Gastrocnemius medialis (tissue), 4 donors: ENCODE measurements around the gene FABP6. TPM values are rescaled to one million over a fixed set of nuclear protein-coding genes. Genes with fewer than 3 reads are reported as not detected.

Experiments
- ATAC-seq, 2 donors: fragments of 150-250 bp; one replicate each; pipeline ENCODE4 v1.9.1; 2016
- DNase-seq, 2 donors: peaks; one replicate each; pipeline ENCODE4 v3.0.0-alpha.2; 2019
- H3K27ac ChIP-seq, 4 donors: fragments of 200-600 bp; sonication (generic); 1 replicate in 1 of 4; 2 replicates in 3 of 4; pipeline ENCODE4 v1.5.1; 2016 to 2018; ENCODE audit warnings: mild to moderate bottlenecking in 2 of 4, moderate library complexity in 1 of 4
- H3K27me3 ChIP-seq, 3 donors: fragments of 200-600 bp; sonication (generic) in 2 of 3; 1 replicate in 1 of 3; 2 replicates in 2 of 3; pipeline versions ENCODE4 v1.5.1 to v1.6.0; 2016 to 2019; ENCODE audit warnings: mild to moderate bottlenecking in 1 of 3, moderate library complexity in 1 of 3
- H3K36me3 ChIP-seq, 2 donors: fragments of 200-600 bp; sonication (generic) in 1 of 2; one replicate each; pipeline ENCODE4 v1.5.1; 2017 to 2018
- H3K4me1 ChIP-seq, 2 donors: fragments of 200-600 bp; sonication (generic) in 1 of 2; one replicate each; pipeline ENCODE4 v1.5.1; 2016 to 2017; ENCODE audit warnings: mild to moderate bottlenecking in 2 of 2
- H3K4me3 ChIP-seq, 4 donors: fragments of 200-600 bp; sonication (generic) in 3 of 4; 1 replicate in 1 of 4; 2 replicates in 3 of 4; pipeline ENCODE4 v1.5.1; 2016 to 2019; ENCODE audit warnings: mild to moderate bottlenecking in 2 of 4
- H3K9me3 ChIP-seq, 3 donors: fragments of 200-600 bp; sonication (generic) in 2 of 3; 1 replicate in 1 of 3; 2 replicates in 2 of 3; pipeline ENCODE4 v1.5.1; 2016 to 2019
- CTCF ChIP-seq, 5 experiments: fragments of 450-650 bp in 3 of 5; fragments of 200-600 bp in 2 of 5; sonication (generic) in 2 of 5; IDR thresholded peaks in 4 of 5; conservative IDR thresholded peaks in 1 of 5; 1 replicate in 4 of 5; 2 replicates in 1 of 5; pipeline ENCODE4 v1.5.1; 2016 to 2019; ENCODE audit warnings: antibody characterized with exemption in 5 of 5, mild to moderate bottlenecking in 3 of 5, moderate library complexity in 3 of 5
- POLR2A ChIP-seq, 2 donors: fragments of 450-650 bp; IDR thresholded peaks; one replicate each; pipeline ENCODE4 v1.6.1; 2017; ENCODE audit warnings: antibody characterized with exemption in 2 of 2, mild to moderate bottlenecking in 2 of 2, moderate library complexity in 2 of 2
- in situ Hi-C, 4 donors: fragments of 200-750 bp; cut with MboI; loops; one replicate each; pipeline versions ENCODE4 v1.15.0 to v1.8.0; 2017; ENCODE audit warnings: low sequenced_read_pairs in 4 of 4
- intact Hi-C: fragments of 100-400 bp; cut with DNase I; formaldehyde crosslinking; loops from one replicate; pipeline ENCODE4 v1.15.1; 2023; ENCODE audit warnings: low total_unique reads
- total RNA-seq, 4 donors: library from RNA; depleted of rRNA; stranded (reverse); fragments of >200 nt; gene quantifications; one replicate each; pipeline versions ENCODE4 v1.1.0 to v1.2.3, GENCODE V29; 2016

Gene FABP6
- total RNA-seq, 4 donors from 2014 or later: not detected

- ATAC-seq: no peak
- Histone ChIP-seq H3K27me3 (no peaks in the 10 kb centered on the region), H3K4me3 (no peak overlapping the region), H3K4me1 (peaks cover 0 to 8% of the 10 kb centered on the region in 2 donors), H3K27ac (no peak overlapping the region), H3K9me3 (no peaks in the 10 kb centered on the region), H3K36me3 (no peaks in the 10 kb centered on the region)
- no peak for TF ChIP-seq POLR2A (IDR thresholded peaks at IDR 0.05)
- TF ChIP-seq CTCF (IDR thresholded peaks at IDR 0.05 in 4 of 5, conservative IDR thresholded peaks at IDR 0.05 in 1 of 5): no peak
- DNase-seq: no peak
- in situ Hi-C loops (no loop called here), intact Hi-C loops (no loop called here)
These were observed 56.0 kb downstream of the FABP6 start for GRCh38 chr5:160285316-160285715.

GRCh38 chr5:160286947-160287346 lies 57.6 kb downstream of the FABP6 start:
- Histone ChIP-seq H3K27ac (no peak overlapping the region), H3K4me3 (no peak overlapping the region), H3K27me3 (no peaks in the 10 kb centered on the region), H3K9me3 (no peaks in the 10 kb centered on the region), H3K4me1 (peaks cover 0 to 8% of the 10 kb centered on the region in 2 donors), H3K36me3 (no peaks in the 10 kb centered on the region)
- ATAC-seq (no peak), DNase-seq (no peak)
- intact Hi-C loops: no loop called here
- TF ChIP-seq POLR2A (IDR thresholded peaks at IDR 0.05): no peak
- no peak for TF ChIP-seq CTCF (IDR thresholded peaks at IDR 0.05 in 4 of 5, conservative IDR thresholded peaks at IDR 0.05 in 1 of 5)
- in situ Hi-C loops: no loop called here

- peak; percentile 21 to 30 for ATAC-seq
These were observed 58.2 kb downstream of the FABP6 start for GRCh38 chr5:160287378-160288051.

More at GRCh38 chr5:160287378-160288051, 58.2 kb downstream of the FABP6 start:
- Histone ChIP-seq H3K27ac (no peak overlapping the region), H3K9me3 (no peaks in the 10 kb centered on the region), H3K27me3 (no peaks in the 10 kb centered on the region), H3K36me3 (no peaks in the 10 kb centered on the region), H3K4me1 (peaks cover 0 to 8% of the 10 kb centered on the region in 2 donors), H3K4me3 (no peak overlapping the region)
- TF ChIP-seq POLR2A (IDR thresholded peaks at IDR 0.05) (no peak), CTCF (IDR thresholded peaks at IDR 0.05 in 4 of 5, conservative IDR thresholded peaks at IDR 0.05 in 1 of 5) (no peak)
- intact Hi-C loops (no loop called here), in situ Hi-C loops (no loop called here)
- no peak for DNase-seq

Other genes with a start within 250 kb of the FABP6 start
- 10 to 100 TPM; 39.9 to 67.9 (median 56.3) TPM for gene TTC1, start 220.4 kb upstream of the FABP6 start, total RNA-seq
- gene PWWP2A, start 110.1 kb upstream of the FABP6 start, total RNA-seq: 10 to 100 TPM in 2 of 4 donors, 1 to 10 TPM in 2; 5.4 to 13.3 (median 8.6) TPM
- under 1 TPM in 2 of 4 donors, not detected in 2; 0.15 to 0.18 TPM for gene CCNJL, start 83.1 kb downstream of the FABP6 start, total RNA-seq
- gene C1QTNF2, start 141.1 kb downstream of the FABP6 start, total RNA-seq: under 1 TPM in 2 of 4 donors, not detected in 2; 0.09 to 0.65 TPM
- 1 to 10 TPM in 1 of 4 donors, under 1 TPM in 3; 0.51 to 1.1 (median 0.86) TPM for gene FAM200C, start 170.5 kb downstream of the FABP6 start, total RNA-seq
- 100 to 1,000 TPM in 1 of 4 donors, 10 to 100 TPM in 3; 61.4 to 103 (median 87.2) TPM for gene SLU7, start 189.6 kb downstream of the FABP6 start, total RNA-seq
- 10 to 100 TPM in 2 of 4 donors, 1 to 10 TPM in 2; 1.1 to 18.1 (median 11.4) TPM for gene PTTG1, start 192.3 kb downstream of the FABP6 start, total RNA-seq